ENCODE results near the gene CACNB2.
"Not testable (repeated sequence)": the region's sequence is repeated elsewhere in the genome, so short reads cannot be mapped to it uniquely, and the experiment has no call there.

Gene CACNB2

GRCh38 chr10:18149196-18149800 is 9.1 kb downstream of the CACNB2 start:
- DNase-seq = no peak

- DNase-seq = no peak
Measured at GRCh38 chr10:18151356-18151890, 11.2 kb downstream of the CACNB2 start.

GRCh38 chr10:18153381-18153780 is 13.2 kb downstream of the CACNB2 start:
- not testable (repeated sequence) for DNase-seq

- DNase-seq = no peak
Measured at GRCh38 chr10:18155321-18155720, 15.1 kb downstream of the CACNB2 start.

GRCh38 chr10:18156797-18157196 is 16.6 kb downstream of the CACNB2 start:
- not testable (repeated sequence) for DNase-seq

GRCh38 chr10:18157881-18158280 is 17.7 kb downstream of the CACNB2 start:
- no peak for DNase-seq

- no peak for DNase-seq
Measured at GRCh38 chr10:18158773-18159265, 18.6 kb downstream of the CACNB2 start.

GRCh38 chr10:18159557-18159956 is 19.3 kb downstream of the CACNB2 start:
- DNase-seq = no peak

- no peak for DNase-seq
Measured at GRCh38 chr10:18162021-18162627, 21.9 kb downstream of the CACNB2 start.

- no peak for DNase-seq
Measured at GRCh38 chr10:18164093-18164492, 23.9 kb downstream of the CACNB2 start.

GRCh38 chr10:18164748-18165361 is 24.6 kb downstream of the CACNB2 start:
- DNase-seq = no peak

- no peak for DNase-seq
Measured at GRCh38 chr10:18178854-18179483, 38.7 kb downstream of the CACNB2 start.

- no peak for DNase-seq
Measured at GRCh38 chr10:18179891-18180290, 39.7 kb downstream of the CACNB2 start.

GRCh38 chr10:18181382-18181781 is 41.2 kb downstream of the CACNB2 start:
- DNase-seq = not testable (repeated sequence)

GRCh38 chr10:18185621-18186020 is 45.4 kb downstream of the CACNB2 start:
- no peak for DNase-seq

GRCh38 chr10:18190840-18191239 is 50.6 kb downstream of the CACNB2 start:
- DNase-seq = no peak

- DNase-seq = no peak
Measured at GRCh38 chr10:18194634-18195033, 54.4 kb downstream of the CACNB2 start.

GRCh38 chr10:18195060-18195799 is 55.0 kb downstream of the CACNB2 start:
- DNase-seq = no peak

GRCh38 chr10:18196806-18197550 is 56.8 kb downstream of the CACNB2 start:
- DNase-seq = no peak

- no peak for DNase-seq
Measured at GRCh38 chr10:18197706-18198105, 57.5 kb downstream of the CACNB2 start.

- DNase-seq = no peak
Measured at GRCh38 chr10:18201877-18202276, 61.7 kb downstream of the CACNB2 start.
